MV-4-11 (cell line): ENCODE results near the gene CCDC88B.

Experiments
- DNase-seq: peaks from one replicate; lab custom pipeline; 2025; lab: John Stamatoyannopoulos, UW

CCDC88B gene

DNA sequence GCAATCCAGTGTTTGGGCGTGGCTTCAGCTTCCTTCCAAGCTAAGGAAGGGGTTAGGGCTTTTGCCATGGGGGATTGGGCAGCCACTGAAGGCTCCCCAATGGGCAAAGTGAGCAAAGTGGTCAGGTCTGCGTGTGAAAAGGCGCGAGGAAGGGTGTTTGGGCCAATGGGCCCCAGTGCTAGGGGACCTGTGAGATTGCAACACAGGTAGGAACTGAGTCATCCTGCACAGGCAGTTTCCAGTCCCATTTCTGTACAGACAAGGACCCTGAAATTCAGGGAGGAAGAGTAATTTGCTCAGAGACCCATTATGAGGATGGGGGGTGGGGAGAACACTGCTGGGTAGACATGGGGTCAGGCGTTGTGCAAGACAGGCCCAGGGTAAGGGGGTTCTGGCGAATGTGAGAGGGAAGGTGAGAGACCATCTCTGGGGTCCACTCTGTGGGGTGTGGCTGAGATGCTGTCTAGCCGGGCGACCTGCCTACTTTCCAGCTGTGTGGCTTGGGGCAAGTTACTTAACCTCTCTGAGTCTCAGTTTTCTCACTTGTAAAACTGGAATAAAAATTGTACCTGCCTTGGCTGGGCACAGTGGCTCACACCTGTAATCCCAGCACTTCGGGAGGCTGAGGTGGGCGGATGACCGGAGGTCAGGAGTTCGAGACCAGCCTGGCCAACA lies 7.3 kb downstream of the CCDC88B start:
- DNase-seq: peak; percentile 30

DNA sequence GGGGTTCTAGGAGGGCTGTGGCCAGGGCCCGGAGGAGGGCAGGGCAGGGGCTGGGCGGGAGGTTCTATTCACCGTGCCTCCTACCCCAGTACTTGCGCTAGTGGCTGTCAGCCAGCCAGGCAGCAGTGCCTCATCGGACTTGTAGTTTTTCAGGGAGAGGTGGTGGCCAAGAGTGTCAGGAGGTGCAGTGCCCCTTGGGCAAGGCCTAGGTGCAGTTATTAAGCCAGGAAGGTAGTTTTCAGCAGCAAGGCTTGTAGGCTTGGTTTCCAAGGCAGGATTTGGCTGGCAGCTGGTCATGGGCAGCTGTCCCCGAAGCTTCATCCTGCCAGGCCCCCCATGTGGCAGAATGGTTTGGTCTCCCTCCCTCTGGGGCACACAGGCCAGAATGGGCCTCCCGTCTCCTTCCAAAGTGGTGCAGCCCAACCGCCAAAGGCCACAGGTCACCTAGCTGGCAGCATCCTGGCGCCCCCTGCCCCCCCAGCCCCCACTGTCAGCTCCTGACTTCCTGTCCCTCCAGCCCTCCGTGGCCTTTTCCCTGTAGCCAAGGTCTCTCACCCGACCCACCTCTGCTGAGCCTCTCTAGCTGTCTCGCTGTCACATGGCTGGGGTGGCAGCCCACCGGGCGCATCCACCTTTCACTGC lies 8.5 kb downstream of the CCDC88B start:
- DNase-seq: no peak

- no peak for DNase-seq
These were observed 9.0 kb downstream of the CCDC88B start for GRCh38 chr11:64349025-64349387.

- DNase-seq: no peak
These were observed 9.4 kb downstream of the CCDC88B start for GRCh38 chr11:64349404-64349803.

- no peak for DNase-seq
These were observed 11.2 kb downstream of the CCDC88B start for GRCh38 chr11:64351136-64351631.

- no peak for DNase-seq
These were observed 12.3 kb downstream of the CCDC88B start for GRCh38 chr11:64352099-64352994.

GRCh38 chr11:64352995-64353714 lies 13.2 kb downstream of the CCDC88B start:
- no peak for DNase-seq

DNA sequence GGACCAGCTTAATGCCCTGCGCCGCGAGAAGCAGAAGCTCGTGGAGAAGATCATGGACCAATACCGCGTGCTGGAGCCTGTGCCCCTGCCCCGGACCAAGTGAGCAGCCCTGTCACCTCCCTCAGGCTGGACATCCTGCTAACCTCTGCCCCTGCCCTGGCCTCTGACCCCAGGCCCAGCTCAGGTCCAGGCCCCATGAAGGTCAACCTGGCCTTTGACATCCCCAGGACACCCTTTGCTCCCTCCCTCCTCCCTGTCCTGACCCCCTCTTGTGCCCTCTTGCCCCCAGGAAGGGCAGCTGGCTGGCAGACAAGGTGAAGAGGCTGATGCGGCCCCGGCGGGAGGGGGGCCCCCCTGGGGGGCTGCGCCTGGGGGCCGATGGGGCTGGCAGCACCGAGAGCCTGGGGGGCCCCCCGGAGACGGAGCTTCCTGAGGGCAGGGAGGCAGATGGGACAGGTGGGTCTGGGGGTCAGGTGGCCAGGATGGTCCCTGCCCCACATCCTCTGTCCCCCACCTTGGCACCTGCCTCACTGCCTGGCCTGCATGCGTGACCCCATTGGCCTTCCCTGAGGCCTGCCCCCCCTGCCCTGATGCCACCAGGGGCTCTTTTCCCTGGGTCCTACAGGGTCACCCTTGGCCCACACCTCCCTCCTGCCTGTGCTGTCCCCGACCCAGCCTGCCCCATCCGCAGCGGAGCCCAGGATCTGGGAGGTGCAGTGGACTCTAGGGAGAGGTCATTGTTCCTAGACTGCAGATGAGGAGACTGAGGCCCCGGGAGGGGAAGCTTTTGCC lies 13.9 kb downstream of the CCDC88B start:
- no peak for DNase-seq

- peak; percentile 82 for DNase-seq
These were observed 15.3 kb downstream of the CCDC88B start for GRCh38 chr11:64355078-64355940.

DNA sequence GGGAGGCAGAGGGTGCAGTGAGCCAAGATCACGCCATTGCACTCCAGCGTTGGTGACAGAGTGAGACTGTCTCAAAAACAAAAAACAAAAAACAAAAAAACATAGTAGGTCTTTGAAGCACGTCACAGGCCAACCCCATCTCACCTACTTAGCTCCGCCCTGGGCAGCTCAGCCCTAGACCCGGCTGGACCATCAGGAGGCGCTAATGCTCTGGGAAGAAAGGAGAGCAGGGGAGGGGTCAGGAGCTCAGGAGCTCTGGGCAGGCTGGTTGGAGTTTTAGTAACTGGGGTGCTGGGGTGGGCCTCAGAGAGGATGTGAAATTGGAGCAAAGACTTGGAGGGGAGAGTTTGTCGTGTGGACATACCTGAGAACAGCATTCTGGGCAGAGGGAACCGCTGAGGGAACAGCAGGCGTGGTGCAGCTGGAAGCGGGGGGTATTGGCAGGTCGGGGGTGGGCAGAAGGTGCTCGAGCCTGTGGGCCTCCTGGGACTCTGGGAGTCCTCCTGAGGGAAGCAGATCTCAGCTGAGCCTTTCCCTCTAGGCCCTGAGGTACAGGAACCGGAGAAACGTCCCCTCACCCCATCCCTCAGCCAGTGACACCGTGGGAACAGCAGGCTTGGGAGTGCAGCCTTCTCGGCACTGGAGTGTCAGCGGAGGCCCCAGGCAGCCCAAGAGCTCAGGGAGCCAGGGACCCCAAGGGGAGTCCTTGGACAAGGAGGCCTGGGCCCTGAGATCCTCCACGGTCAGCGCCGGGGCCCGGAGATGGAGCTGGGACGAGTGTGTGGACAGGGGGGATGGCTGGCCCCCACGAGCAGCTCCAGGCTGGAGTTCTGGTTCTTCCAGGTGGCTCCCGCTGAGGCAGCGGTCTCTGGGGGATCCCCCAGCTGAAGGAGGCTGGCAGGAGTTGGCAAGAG lies 16.8 kb downstream of the CCDC88B start:
- peak; percentile 56 for DNase-seq

- no peak for DNase-seq
These were observed 17.4 kb downstream of the CCDC88B start for GRCh38 chr11:64357446-64357845.

- no peak for DNase-seq
These were observed 18.0 kb downstream of the CCDC88B start for GRCh38 chr11:64357904-64358535.

- no peak for DNase-seq
These were observed 18.5 kb downstream of the CCDC88B start for GRCh38 chr11:64358536-64358906.

GRCh38 chr11:64358907-64359711 lies 19.1 kb downstream of the CCDC88B start, which contains the start of gene RPS6KA4:
Gene RPS6KA4 (plus strand): TSS chr11:64359162. CDS start chr11:64359236, 74 bp downstream.
- no peak for DNase-seq

- peak; percentile 68 for DNase-seq
These were observed 19.9 kb downstream of the CCDC88B start for GRCh38 chr11:64359712-64360445.

DNA sequence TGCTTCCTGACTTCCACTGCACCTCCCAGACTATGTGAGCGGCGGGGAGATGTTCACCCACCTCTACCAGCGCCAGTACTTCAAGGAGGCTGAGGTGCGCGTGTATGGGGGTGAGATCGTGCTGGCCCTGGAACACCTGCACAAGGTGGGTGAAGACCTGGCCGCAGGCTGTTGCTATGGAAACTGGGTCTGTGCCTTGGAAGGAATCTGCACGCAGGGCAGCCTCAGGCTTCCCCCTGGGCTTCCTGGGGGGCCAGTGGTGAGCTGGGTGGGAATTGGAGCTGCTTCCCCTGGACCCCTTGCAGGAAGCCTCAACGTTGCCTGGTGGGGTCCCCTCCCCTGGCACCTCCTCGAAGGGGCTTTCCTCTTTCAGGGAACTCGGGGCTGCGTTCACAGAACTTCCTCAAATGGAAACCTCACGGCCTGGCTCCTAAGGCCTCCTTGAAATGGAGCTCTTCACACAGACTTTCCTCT lies 20.5 kb downstream of the CCDC88B start:
- DNase-seq: peak; percentile 63

- DNase-seq: no peak
These were observed 21.7 kb downstream of the CCDC88B start for GRCh38 chr11:64361659-64362058.
